Hepatocyte (in vitro differentiated cells): ENCODE measurements around the gene FGF1. TPM values are rescaled to one million over a fixed set of nuclear protein-coding genes. Genes with fewer than 3 reads are reported as not detected.

Experiments
- DNase-seq: peaks from one replicate; pipeline ENCODE4 v3.0.0-alpha.2; 2016; ENCODE audit warnings: low spot score
- H2AFZ ChIP-seq: fragments of 200-600 bp; sonication (generic); 2 replicates; pipeline ENCODE4 v1.6.0; 2016; ENCODE audit warnings: antibody characterized with exemption, mild to moderate bottlenecking
- H3K27ac ChIP-seq: fragments of 200-600 bp; sonication (generic); 2 replicates; pipeline ENCODE4 v1.5.1; 2016; ENCODE audit warnings: mild to moderate bottlenecking
- H3K27me3 ChIP-seq: fragments of 200-600 bp; sonication (generic); 2 replicates; pipeline ENCODE4 v1.6.1; 2016
- H3K36me3 ChIP-seq: fragments of 200-600 bp; sonication (generic); replicated peaks from 2 replicates; pipeline ENCODE4 v1.5.1; 2016; ENCODE audit warnings: low read depth; ENCODE audit not compliant: insufficient read depth
- H3K4me1 ChIP-seq: fragments of 200-600 bp; sonication (generic); 2 replicates; pipeline ENCODE4 v1.5.1; 2016; ENCODE audit warnings: mild to moderate bottlenecking, moderate library complexity; ENCODE audit not compliant: insufficient read depth
- H3K4me2 ChIP-seq: fragments of 200-600 bp; sonication (generic); 2 replicates; pipeline ENCODE4 v1.6.0; 2016
- H3K4me3 ChIP-seq: fragments of 200-600 bp; sonication (generic); 2 replicates; pipeline ENCODE4 v1.5.1; 2016; ENCODE audit warnings: mild to moderate bottlenecking
- H3K79me2 ChIP-seq: fragments of 200-600 bp; sonication (generic); 2 replicates; pipeline ENCODE4 v1.6.0; 2017; ENCODE audit warnings: mild to moderate bottlenecking
- H3K9me2 ChIP-seq: fragments of 200-600 bp; sonication (generic); replicated peaks from 2 replicates; pipeline ENCODE4 v1.6.0; 2017; ENCODE audit warnings: mild to moderate bottlenecking; ENCODE audit not compliant: insufficient read depth
- H3K9me3 ChIP-seq: fragments of 200-600 bp; sonication (generic); 2 replicates; pipeline ENCODE4 v1.5.1; 2016; ENCODE audit warnings: low read depth, mild to moderate bottlenecking
- H4K20me1 ChIP-seq: fragments of 200-600 bp; sonication (generic); 2 replicates; pipeline ENCODE4 v1.6.0; 2016; ENCODE audit warnings: mild to moderate bottlenecking; ENCODE audit not compliant: insufficient read depth, poor library complexity, severe bottlenecking
- CTCF ChIP-seq: fragments of 200-600 bp; sonication (generic); IDR thresholded peaks from 2 replicates; pipeline ENCODE4 v1.5.1; 2016; ENCODE audit warnings: antibody characterized with exemption, mild to moderate bottlenecking; ENCODE audit not compliant: poor library complexity
- EZH2 ChIP-seq: fragments of 200-600 bp; sonication (generic); IDR thresholded peaks from 2 replicates; pipeline ENCODE4 v1.6.1; 2016; ENCODE audit warnings: antibody characterized with exemption, mild to moderate bottlenecking, borderline replicate concordance
- EZH2phosphoT487 ChIP-seq: fragments of 200-600 bp; sonication (generic); IDR thresholded peaks from one replicate; pipeline ENCODE4 v1.6.1; 2018; ENCODE audit warnings: antibody characterized with exemption, mild to moderate bottlenecking, low read depth, moderate library complexity; ENCODE audit not compliant: unreplicated experiment, severe bottlenecking
- WGBS: methylation state at CpG from one replicate; pipeline ENCODE4 v1.1.6; 2016; ENCODE audit warnings: low lambda C conversion rate; ENCODE audit errors: missing lambda C conversion rate; 5-methylcytosine and 5-hydroxymethylcytosine counted together
- polyA plus RNA-seq: library from polyadenylated mRNA; unstranded; fragments of >200 nt; fragmentation: Nextera tagmentation; extraction: Ambion mirVana; gene quantifications from 2 replicates; pipeline ENCODE4 v1.2.1, GENCODE V29; 2016
- total RNA-seq: library from RNA; depleted of rRNA; stranded (reverse); fragments of >200 nt; gene quantifications from 2 replicates; pipeline ENCODE4 v1.2.3, GENCODE V29; 2014

FGF1 gene
- total and polyA plus RNA-seq, 2 experiments from 2014 or later, result 0.23 to 0.27 TPM

DNA sequence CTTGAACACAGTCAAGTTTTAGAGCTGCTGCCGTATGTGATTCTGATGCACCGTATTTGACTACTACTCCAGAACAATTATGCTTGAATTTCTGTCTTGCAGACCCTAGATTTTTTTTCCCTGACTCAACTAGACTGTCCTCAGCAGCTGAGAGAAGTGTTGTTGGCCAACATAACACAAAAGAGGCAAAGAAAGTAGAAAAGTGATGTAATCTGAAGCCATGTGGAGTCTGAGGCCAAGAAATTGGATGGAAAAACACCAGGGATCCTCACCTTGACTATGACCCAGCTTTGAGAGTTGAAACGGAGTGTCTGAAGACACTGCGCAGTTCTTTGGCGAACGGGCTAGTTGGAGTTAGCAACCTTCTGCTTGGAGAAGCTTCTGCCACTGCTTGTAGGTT, 36.3 kb upstream of the FGF1 start:
- Histone ChIP-seq H3K27me3 (peaks cover 3% of the 10 kb centered on the region), H3K4me3 (no peak overlapping the region), H3K9me3 (no peaks in the 10 kb centered on the region), H3K4me1 (peaks cover 10% of the 10 kb centered on the region), H4K20me1 (no peaks in the 10 kb centered on the region), H3K9me2 (no peaks in the 10 kb centered on the region), H3K79me2 (no peaks in the 10 kb centered on the region), H3K4me2 (no peak overlapping the region), H3K36me3 (no peaks in the 10 kb centered on the region), H2AFZ (no peak overlapping the region), H3K27ac (no peak overlapping the region)
- no peak for DNase-seq
- WGBS, result 94% methylated on average over 6 of the region's 6 CpGs
- TF ChIP-seq EZH2phosphoT487, result no peak
- TF ChIP-seq CTCF, result no peak
- no peak for TF ChIP-seq EZH2

GRCh38 chr5:142720641-142721271, 34.9 kb upstream of the FGF1 start:
- H3K79me2 ChIP-seq, result no peaks in the 10 kb centered on the region
- 63% methylated on average over 13 of the region's 13 CpGs for WGBS
- peak overlapping the region; percentile 49 for H3K4me2 ChIP-seq
- TF ChIP-seq CTCF (no peak), EZH2phosphoT487 (peak; percentile 75)
- no peaks in the 10 kb centered on the region for H3K9me3 ChIP-seq
- no peak overlapping the region for H3K27ac ChIP-seq
- peak; percentile 47 for DNase-seq
- H3K4me3 ChIP-seq, result no peak overlapping the region
- H3K4me1 ChIP-seq, result peaks cover 10% of the 10 kb centered on the region
- H4K20me1 ChIP-seq, result no peaks in the 10 kb centered on the region
- H2AFZ ChIP-seq, result no peak overlapping the region
- H3K27me3 ChIP-seq, result peaks cover 3% of the 10 kb centered on the region
- no peaks in the 10 kb centered on the region for H3K36me3 ChIP-seq
- no peaks in the 10 kb centered on the region for H3K9me2 ChIP-seq

DNA sequence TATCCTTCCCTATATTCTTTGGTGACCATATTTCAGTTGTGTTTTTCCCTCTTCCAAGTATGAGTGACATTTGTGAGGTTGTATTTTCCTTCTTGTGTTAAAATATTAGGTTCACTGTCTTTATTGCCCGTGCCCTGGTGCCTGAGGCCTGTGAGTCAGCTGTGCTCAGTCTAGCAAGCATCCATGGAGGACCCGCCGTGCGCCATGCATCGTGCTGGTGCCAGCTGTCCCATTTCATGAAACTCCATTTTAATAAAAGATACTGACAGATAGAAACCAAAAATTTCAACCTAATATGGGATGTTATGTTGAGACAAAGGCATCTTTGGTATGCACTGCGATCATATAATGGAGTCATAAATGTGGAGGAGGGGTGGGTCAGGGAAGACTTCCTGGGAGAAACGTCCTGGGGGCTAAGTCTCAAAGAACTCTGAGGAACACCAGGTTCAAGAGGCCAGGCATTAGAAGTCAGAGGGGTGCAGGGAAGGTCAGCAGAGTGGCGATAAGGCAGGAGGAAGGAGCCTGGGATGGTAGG, 34.0 kb upstream of the FGF1 start:
- no peaks in the 10 kb centered on the region for H3K9me3 ChIP-seq
- TF ChIP-seq EZH2phosphoT487, result no peak
- no peak for TF ChIP-seq CTCF
- no peak overlapping the region for H2AFZ ChIP-seq
- H4K20me1 ChIP-seq, result no peaks in the 10 kb centered on the region
- H3K4me3 ChIP-seq, result no peak overlapping the region
- H3K27me3 ChIP-seq, result peaks cover 3% of the 10 kb centered on the region
- 76% methylated on average over 8 of the region's 8 CpGs for WGBS
- no peak overlapping the region for H3K27ac ChIP-seq
- DNase-seq, result no peak
- H3K36me3 ChIP-seq, result no peaks in the 10 kb centered on the region
- no peak overlapping the region for H3K4me2 ChIP-seq
- no peaks in the 10 kb centered on the region for H3K79me2 ChIP-seq
- no peaks in the 10 kb centered on the region for H3K9me2 ChIP-seq
- peaks cover 10% of the 10 kb centered on the region for H3K4me1 ChIP-seq
